GM18909 (cell line): ENCODE measurements around the gene TRIP10.
"Not testable (repeated sequence)": the region's sequence is repeated elsewhere in the genome, so short reads cannot be mapped to it uniquely, and the experiment has no call there.

Source experiments
- ATAC-seq: cut with Tn5 transposase; IDR thresholded peaks from one replicate; pipeline ENCODE4 v1.9.1; 2021; ENCODE audit warnings: mild to moderate bottlenecking; ENCODE audit not compliant: unreplicated experiment, poor library complexity

TRIP10 gene

GRCh38 chr19:6788896-6789295 lies 49.4 kb downstream of the TRIP10 start:
- ATAC-seq, result no peak

DNA sequence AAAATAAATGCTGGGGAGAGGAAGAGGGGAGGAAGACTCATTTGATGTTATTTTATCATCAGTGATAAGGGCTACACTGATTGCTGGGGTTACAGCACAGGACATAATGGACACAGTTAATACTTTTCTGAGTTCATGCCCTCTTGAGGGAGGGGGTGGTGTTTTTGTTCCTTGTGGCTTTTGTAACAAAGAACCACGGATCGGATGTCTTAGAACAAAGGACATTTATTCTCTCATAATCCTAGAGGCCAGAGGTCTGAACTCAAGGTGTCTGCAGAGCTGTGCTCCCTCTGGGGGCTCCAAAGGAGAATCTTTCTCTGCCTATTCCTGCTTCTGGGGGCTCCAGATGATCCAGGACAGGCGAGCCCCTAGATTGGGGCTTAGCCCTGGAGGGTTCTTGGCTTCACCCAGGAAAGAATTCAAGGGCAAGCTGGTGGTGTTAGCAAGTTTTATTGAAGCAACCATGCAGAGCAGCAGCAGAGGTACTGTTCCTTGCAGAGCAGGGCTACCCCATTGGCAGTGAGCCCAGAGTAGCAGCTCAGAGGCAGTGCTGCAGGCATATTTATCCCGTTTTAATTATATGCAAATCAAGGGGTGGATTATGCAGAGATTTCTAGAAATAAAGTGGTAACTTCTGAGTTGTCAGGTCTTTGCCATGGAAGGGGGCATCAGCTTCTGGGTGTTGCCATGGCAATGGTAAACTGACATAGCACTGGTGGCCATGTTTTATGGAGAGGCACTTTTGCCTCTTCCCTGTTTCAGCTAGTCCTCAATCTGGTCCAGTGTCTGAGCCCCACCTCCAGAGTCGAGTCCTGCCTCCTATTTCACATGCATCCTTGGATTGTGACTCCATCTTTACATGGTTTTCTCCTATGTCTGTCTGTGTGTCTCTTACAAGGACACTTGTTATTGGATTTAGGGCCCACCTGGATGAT lies 51.0 kb downstream of the TRIP10 start:
- ATAC-seq, result no peak

- no peak for ATAC-seq
Observed at GRCh38 chr19:6791237-6791636, 51.8 kb downstream of the TRIP10 start.

- no peak for ATAC-seq
Observed at GRCh38 chr19:6793411-6793810, 53.9 kb downstream of the TRIP10 start.

DNA sequence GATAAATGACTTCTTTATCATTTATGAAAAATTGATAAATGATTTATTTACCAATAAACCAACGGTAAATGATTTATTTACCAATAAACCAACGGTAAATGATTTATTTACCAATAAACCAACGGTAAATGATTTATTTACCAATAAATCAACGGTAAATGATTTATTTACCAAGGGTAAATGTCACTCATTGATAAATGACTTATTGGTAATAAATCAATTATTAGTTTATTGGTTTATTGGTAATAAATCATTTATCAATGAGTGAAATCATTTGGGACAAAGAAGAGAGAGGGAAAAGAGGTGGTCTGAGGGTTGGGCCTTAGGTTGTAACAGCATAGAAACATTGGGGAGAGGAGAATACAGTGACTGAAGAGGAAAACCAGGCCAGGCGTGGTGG lies 54.5 kb downstream of the TRIP10 start:
- no peak for ATAC-seq

- ATAC-seq, result no peak
Observed at GRCh38 chr19:6794686-6795431, 55.4 kb downstream of the TRIP10 start.

GRCh38 chr19:6796278-6796677 lies 56.8 kb downstream of the TRIP10 start:
- no peak for ATAC-seq

DNA sequence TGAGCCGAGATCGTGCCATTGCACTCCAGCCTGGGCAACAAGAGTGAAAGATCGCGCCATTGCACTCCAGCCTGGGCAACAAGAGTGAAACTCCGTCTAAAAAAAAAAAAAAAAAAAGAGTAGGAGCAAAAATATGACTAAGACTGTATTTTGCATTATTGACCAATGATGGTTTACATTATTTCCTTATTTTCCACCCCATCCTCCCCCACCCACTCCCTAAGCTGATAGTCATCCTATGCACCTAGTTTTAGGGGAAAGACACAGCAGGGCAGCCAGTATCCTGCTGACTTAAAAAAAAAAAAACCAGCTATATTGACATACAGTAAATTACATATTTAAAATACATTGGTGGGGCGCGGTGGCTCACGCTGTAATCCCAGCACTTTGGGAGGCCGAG lies 58.2 kb downstream of the TRIP10 start:
- no peak for ATAC-seq

DNA sequence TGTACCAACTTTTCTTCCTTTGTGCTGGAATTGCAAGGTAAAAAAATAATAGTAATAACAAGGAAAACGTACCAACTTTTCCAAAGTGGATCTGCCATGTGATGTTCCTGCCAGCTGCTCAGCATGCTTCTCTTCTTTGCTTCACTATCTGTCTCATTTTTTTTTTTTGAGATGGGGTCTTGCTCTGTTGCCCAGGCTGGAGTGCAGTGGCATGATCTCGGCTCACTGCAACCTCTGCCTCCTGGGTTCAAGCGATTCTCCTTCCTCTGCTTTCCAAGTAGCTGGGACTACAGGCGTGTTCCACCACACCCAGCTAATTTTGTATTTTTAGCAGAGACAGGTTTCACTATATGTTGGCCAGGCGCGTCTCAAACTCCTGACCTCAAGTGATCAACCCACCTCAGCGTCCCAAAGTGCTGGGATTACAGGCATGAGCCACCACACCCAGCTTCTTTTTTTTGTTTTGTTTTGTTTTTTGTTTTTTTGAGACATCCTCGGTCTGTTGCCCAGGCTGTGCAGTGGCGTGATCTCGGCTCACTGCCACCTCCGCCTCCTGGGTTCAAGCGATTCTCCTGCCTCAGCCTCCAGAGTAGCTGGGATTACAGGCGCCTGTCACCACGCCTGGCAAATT lies 60.8 kb downstream of the TRIP10 start:
- not testable (repeated sequence) for ATAC-seq

- no peak for ATAC-seq
Observed at GRCh38 chr19:6800991-6801484, 61.6 kb downstream of the TRIP10 start.
